HuH-7 (cell line): ENCODE results near the gene UCK2.

Source experiments
- DNase-seq: peaks from one replicate; pipeline ENCODE4 v3.0.0; 2011; ENCODE audit warnings: low spot score

Gene UCK2

DNA sequence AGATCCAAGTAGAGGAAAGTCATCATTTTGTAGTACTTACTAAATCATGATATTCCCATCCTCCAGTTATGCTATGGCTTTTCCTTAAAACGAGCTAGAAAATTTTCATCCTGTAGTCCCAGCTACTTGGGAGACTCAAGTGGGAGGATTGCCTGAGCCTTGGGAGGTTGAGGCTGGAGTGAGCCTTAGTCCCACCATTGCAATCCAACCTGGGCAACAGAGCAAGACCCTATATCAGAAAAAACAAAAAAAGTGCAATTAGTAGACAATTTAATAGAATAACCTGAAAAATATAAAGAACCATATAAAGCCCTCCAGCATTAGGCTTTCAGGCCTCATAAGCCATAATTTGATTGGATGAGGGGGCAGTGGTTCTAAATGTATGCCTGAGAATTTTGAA lies 6.8 kb downstream of the UCK2 start:
- DNase-seq = no peak

GRCh38 chr1:165834881-165835280 lies 7.5 kb downstream of the UCK2 start:
- no peak for DNase-seq

- no peak for DNase-seq
These were observed 9.5 kb downstream of the UCK2 start for GRCh38 chr1:165836664-165837482.

DNA sequence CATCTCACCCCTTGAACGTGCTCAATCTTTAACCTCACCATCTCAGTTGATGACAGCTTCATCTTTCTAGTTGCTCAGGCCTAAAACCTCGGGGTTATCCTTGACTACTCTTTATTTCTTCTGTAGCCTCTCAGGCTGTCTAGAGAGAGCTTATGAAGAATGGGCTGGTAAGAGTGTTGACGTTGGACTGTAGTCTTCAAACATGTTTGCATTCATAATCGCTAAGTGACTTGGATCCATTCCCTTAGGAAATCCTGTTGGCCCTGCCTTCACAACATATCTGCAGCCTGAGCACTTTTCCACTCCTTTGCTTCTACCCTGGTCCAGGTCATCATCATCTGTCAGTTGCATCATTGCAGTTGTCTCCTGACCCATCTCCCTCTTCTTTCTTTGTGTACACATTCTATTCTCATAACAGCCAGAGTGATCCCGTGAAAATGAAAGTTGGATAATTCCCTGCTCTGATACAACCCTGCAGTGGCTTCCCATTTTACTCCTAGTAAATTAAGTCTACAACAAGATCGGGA lies 10.5 kb downstream of the UCK2 start:
- no peak for DNase-seq

- DNase-seq = no peak
These were observed 13.0 kb downstream of the UCK2 start for GRCh38 chr1:165840423-165840822.

DNA sequence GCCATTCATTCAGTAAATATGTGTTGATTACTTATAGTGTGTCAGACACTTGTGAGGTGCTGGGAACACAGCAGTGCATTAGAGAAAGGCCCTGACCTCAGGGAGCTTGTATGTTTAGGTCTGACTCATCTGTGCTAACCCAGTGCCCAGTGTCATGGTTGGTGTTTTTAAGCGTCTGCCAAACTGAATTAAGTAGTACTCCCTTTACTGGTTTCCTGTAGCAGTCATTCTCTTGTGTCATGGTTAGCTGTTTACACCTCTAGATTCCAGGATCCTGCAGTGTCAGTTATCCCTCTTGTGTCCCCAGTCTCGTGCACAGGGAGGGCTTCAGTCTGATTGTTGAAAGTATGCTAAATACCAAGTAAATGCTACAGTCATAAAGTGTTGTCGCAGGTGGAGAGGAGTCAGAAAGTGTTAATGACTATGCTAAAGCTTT lies 14.2 kb downstream of the UCK2 start:
- no peak for DNase-seq

GRCh38 chr1:165842023-165842670 lies 14.7 kb downstream of the UCK2 start:
- DNase-seq = no peak

DNA sequence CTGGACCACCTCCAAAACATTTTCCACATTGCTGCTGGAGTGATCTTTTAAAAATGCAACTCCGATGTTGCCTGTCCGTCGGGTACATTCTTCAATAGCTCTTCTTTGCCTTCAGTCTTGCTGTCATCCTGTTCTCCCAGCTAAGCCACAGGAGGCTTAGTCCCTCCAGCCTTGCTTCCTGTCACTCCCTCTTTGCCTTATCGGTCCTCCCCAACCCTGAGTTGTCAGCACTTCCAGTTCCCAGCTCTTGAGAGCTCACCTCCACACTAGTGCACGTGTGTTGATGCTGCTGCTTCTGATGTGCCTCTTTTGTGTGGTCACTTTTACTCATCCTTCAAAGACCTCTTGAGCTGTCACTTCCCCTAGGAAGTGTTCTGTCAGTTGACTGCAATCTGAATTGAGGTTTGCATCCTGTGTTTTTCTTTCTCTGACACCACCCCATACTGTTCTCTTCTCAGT lies 15.3 kb downstream of the UCK2 start:
- no peak for DNase-seq

DNA sequence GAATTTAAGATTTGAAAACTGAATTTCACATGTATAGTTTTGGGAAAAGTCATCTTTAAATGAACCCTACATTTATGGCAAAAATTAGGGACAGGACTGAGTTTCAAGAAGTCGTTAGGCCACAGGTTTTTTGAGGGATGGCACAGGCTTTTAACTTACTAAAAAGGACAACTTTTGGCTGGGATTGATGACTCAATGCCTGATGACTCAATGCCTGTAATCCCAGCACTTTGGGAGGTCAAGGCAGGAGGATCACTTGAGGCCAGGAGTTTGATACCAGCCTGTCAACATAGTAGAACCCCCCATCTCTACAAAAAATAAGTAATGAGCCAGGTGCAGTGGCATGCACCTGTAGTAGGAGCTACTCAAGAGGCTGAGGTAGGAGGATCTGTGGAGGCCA lies 15.9 kb downstream of the UCK2 start:
- no peak for DNase-seq

DNA sequence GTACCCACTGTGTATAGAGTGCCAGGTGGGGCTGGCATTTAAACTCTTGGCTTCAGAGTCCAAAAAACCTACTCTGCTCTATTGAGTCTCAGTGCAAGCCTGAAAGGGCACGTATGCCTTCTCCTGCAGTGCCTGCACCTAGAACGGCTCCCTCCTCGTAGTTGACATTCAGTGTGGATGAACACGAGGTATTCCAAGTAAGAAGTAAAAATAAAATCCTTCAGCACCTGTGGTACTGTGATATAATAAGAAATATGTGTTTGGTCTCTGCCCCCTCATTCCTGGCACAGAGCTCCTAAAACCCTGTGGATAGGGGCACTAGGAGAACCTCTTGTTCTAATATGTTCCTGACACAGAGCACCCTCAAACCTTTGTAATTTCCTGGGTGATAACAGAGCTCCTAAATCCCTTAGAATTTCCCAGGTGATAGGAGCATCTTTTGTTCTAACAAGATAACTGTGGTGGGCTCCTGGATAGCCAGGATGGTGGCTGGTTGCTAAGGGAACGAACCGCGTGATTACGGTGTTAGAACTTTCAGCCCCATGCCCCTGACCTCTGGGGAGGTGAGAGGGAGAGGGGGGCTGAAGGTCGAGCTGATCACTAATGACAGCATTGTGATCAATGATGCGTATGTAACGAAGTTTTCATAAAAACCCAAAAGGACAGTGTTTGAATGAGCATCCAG lies 16.8 kb downstream of the UCK2 start:
- no peak for DNase-seq

- DNase-seq = no peak
These were observed 17.5 kb downstream of the UCK2 start for GRCh38 chr1:165844933-165845332.

- DNase-seq = no peak
These were observed 18.2 kb downstream of the UCK2 start for GRCh38 chr1:165845569-165845968.

- no peak for DNase-seq
These were observed 18.8 kb downstream of the UCK2 start for GRCh38 chr1:165845992-165846748.

GRCh38 chr1:165847486-165847885 lies 20.1 kb downstream of the UCK2 start:
- no peak for DNase-seq

DNA sequence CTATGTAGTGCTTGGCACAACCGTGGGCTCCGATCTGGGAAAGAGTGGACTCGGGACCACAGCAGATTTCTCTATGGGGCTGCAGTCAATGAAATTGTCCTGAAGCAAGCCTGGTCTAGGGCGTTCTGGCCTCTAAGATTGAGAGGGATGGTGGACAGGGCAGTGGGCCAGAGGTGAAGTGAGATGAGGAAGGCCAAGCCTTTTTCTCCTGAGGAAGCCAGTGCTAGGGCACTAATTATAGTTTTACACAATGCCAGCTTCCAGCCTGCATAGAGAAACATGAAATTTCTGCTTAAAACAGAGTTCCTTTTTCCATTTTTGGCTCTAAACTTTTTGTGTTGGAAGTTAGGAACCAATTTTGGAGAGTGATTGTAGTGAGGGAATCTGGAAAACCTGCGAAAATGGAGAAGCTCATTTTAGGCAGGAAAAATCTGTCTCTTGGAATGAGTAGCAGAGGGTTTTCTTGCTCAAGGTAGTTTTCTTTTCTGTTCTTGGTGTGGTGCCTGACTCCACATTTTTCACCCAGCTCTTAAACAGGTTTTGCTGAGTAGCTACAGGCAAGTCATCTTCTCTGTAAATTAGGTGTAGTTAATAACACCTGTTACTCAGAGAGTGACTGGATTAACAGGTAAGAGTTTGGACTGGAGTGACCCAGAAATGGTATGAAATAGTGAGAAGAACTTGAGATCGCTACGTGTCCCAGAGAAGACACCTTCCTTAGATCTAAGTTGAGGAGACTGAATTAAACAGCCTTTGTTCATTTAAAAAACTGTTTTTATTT lies 22.1 kb downstream of the UCK2 start:
- DNase-seq = no peak

- no peak for DNase-seq
These were observed 23.7 kb downstream of the UCK2 start for GRCh38 chr1:165851034-165851658.

DNA sequence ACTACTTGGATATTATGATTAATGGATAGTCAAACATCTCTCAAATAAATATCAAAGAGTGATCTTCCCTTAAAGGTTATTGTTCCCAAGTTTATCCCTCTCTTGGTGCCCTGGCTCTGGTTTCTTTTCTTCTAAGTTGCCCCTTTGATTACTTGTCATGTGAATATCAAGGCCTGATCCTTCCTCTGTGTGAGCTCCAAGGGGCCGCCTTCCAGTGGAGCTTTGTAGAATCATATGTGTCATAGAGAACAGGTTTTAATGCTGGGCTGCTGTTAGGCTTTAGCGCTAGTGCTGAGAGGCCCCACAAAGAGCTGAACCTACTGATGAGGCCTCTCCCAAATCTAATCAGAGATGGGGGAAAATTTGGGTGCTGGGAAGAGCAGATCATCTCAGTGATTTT lies 25.5 kb downstream of the UCK2 start:
- DNase-seq = no peak

- no peak for DNase-seq
These were observed 26.2 kb downstream of the UCK2 start for GRCh38 chr1:165853528-165854075.

DNA sequence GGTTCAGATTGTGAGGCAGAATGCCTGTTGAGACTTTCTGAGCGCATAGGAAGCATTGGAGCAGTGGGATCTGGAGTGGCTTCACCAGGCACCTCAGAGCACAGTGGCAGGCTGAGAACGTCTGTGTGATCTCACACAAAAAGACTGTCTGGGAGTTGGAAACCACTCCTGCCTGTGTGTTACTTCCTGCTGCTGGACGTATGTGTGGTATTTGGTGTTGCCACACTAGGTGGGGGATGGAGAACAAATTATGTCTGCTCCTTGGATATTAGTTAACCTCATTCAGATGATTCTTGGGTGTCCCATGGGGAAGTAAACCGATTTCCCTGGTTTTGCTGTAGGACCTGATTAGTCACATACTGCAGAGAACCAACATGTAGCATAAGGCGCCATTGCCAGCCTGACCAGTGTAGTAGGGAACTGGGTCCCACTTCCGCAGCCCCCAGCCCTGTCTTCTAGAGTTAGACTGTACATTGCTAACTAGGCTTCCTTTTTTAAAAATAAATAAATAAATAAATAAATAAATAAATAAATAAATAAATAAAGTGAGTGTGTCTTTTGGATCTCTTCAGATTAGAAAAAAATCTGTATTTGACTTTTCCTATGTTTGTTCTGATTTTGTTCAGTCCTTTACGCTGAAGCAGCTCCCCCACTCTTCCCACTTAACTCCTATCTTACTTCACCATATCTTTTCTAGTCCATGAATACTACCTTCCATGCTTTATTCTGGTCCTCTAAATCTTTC lies 26.9 kb downstream of the UCK2 start:
- no peak for DNase-seq
